Measurements from ENCODE around the gene DENND4B. TPM values are rescaled to one million over a fixed set of nuclear protein-coding genes. Genes with fewer than 3 reads are reported as not detected.

The DENND4B gene
- total and polyA plus RNA-seq, 9 of the 15 experiments (the other 6 are each of a cell fraction or from before 2014, with no cell fraction given) = 9.5 to 80.5 (median 23.1) TPM

GRCh38 chr1:153945795-153946621, 510 bp downstream of the DENND4B start (continued):
- no peak for TF ChIP-seq ZNF717 (CRISPR knock-in tag; IDR thresholded peaks at IDR 0.05)
- TF ChIP-seq SAP30 (IDR thresholded peaks at IDR 0.05; ENCODE audit: borderline replicate concordance, insufficient read depth, low read depth, low read length, poor library complexity, severe bottlenecking) = peak; percentile 81
- no peak for TF ChIP-seq ZNF217 (CRISPR knock-in tag; IDR thresholded peaks at IDR 0.05)
- TF ChIP-seq ZNF551 (CRISPR knock-in tag; IDR thresholded peaks at IDR 0.05) = no peak
- TF ChIP-seq SMARCC2 (IDR thresholded peaks at IDR 0.05; ENCODE audit: low read depth) = no peak
- TF ChIP-seq THAP12 (CRISPR knock-in tag; IDR thresholded peaks at IDR 0.05) = peak; percentile 12; the same call in 1 of the 2 replicates
- TF ChIP-seq CBX2 (IDR thresholded peaks at IDR 0.05; ENCODE audit: insufficient read depth, low read length, poor library complexity, severe bottlenecking) = no peak
- TF ChIP-seq, protein P1, sequence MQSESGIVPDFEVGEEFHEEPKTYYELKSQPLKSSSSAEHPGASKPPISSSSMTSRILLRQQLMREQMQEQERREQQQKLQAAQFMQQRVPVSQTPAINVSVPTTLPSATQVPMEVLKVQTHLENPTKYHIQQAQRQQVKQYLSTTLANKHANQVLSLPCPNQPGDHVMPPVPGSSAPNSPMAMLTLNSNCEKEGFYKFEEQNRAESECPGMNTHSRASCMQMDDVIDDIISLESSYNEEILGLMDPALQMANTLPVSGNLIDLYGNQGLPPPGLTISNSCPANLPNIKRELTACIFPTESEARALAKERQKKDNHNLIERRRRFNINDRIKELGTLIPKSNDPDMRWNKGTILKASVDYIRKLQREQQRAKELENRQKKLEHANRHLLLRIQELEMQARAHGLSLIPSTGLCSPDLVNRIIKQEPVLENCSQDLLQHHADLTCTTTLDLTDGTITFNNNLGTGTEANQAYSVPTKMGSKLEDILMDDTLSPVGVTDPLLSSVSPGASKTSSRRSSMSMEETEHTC (IDR thresholded peaks at IDR 0.05) = peak; percentile 70
- TF ChIP-seq E2F3 (CRISPR knock-in tag; IDR thresholded peaks at IDR 0.05) = no peak
- TF ChIP-seq, protein P2, sequence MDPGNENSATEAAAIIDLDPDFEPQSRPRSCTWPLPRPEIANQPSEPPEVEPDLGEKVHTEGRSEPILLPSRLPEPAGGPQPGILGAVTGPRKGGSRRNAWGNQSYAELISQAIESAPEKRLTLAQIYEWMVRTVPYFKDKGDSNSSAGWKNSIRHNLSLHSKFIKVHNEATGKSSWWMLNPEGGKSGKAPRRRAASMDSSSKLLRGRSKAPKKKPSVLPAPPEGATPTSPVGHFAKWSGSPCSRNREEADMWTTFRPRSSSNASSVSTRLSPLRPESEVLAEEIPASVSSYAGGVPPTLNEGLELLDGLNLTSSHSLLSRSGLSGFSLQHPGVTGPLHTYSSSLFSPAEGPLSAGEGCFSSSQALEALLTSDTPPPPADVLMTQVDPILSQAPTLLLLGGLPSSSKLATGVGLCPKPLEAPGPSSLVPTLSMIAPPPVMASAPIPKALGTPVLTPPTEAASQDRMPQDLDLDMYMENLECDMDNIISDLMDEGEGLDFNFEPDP (CRISPR knock-in tag; IDR thresholded peaks at IDR 0.05) = no peak
- no peak for TF ChIP-seq NCOA6 (IDR thresholded peaks at IDR 0.05)
- TF ChIP-seq RFX7 (CRISPR knock-in tag; IDR thresholded peaks at IDR 0.05) = no peak
- TF ChIP-seq PHTF2 (CRISPR knock-in tag; IDR thresholded peaks at IDR 0.05) = no peak
- no peak for TF ChIP-seq U2AF2 (optimal IDR thresholded peaks at IDR 0.05; ENCODE audit: low read depth, low read length)
- TF ChIP-seq GABPB2 (CRISPR knock-in tag; conservative IDR thresholded peaks at IDR 0.05) = no peak
- TF ChIP-seq ZNF280B (CRISPR knock-in tag; IDR thresholded peaks at IDR 0.05) = no peak
- peak; percentile 5; the same call in 1 of the 2 replicates for TF ChIP-seq NCOR1 (IDR thresholded peaks at IDR 0.05)
- TF ChIP-seq ZSCAN32 (CRISPR knock-in tag; IDR thresholded peaks at IDR 0.05) = no peak
- TF ChIP-seq, protein P3, sequence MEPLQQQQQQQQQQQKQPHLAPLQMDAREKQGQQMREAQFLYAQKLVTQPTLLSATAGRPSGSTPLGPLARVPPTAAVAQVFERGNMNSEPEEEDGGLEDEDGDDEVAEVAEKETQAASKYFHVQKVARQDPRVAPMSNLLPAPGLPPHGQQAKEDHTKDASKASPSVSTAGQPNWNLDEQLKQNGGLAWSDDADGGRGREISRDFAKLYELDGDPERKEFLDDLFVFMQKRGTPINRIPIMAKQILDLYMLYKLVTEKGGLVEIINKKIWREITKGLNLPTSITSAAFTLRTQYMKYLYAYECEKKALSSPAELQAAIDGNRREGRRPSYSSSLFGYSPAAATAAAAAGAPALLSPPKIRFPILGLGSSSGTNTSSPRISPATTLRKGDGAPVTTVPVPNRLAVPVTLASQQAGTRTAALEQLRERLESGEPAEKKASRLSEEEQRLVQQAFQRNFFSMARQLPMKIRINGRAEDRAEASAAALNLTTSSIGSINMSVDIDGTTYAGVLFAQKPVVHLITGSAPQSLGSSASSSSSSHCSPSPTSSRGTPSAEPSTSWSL (CRISPR knock-in tag; IDR thresholded peaks at IDR 0.05; ENCODE audit: borderline replicate concordance) = no peak
- no peak for TF ChIP-seq ZNF707 (CRISPR knock-in tag; conservative IDR thresholded peaks at IDR 0.05)

Data from K562 (cell line).